CMK (cell line): ENCODE measurements around the gene RMND5B.
A peak's percentile ranks its signal among the peaks of the same experiment; 100 is the strongest.
"Not testable (repeated sequence)": the region's sequence is repeated elsewhere in the genome, so short reads cannot be mapped to it uniquely, and the experiment has no call there.

Experiments used
- DNase-seq: peaks from one replicate; pipeline ENCODE4 v3.0.0-alpha.2; 2010; ENCODE audit warnings: low read depth

RMND5B gene

GRCh38 chr5:178170455-178170854 lies 39.6 kb downstream of the RMND5B start:
- DNase-seq = no peak

- DNase-seq = no peak
Measured at GRCh38 chr5:178174456-178174855, 43.6 kb downstream of the RMND5B start.

GRCh38 chr5:178176791-178177190 lies 46.0 kb downstream of the RMND5B start:
- DNase-seq = no peak

GRCh38 chr5:178177569-178177968 lies 46.8 kb downstream of the RMND5B start:
- no peak for DNase-seq

- no peak for DNase-seq
Measured at GRCh38 chr5:178180141-178180863, 49.5 kb downstream of the RMND5B start.

GRCh38 chr5:178182158-178182876 lies 51.5 kb downstream of the RMND5B start:
- DNase-seq = peak; percentile 91

- no peak for DNase-seq
Measured at GRCh38 chr5:178186427-178186826, 55.6 kb downstream of the RMND5B start.

GRCh38 chr5:178187014-178187413 lies 56.2 kb downstream of the RMND5B start, which contains the start of gene GMCL2:
GMCL2 (minus strand) TSS chr5:178187371; CDS start chr5:178187299, 72 bp downstream.
- DNase-seq = no peak

- no peak for DNase-seq
Measured at GRCh38 chr5:178189433-178189832, 58.6 kb downstream of the RMND5B start.

- DNase-seq = no peak
Measured at GRCh38 chr5:178191661-178192060, 60.8 kb downstream of the RMND5B start.

GRCh38 chr5:178192244-178192643 lies 61.4 kb downstream of the RMND5B start:
- no peak for DNase-seq

- DNase-seq = no peak
Measured at GRCh38 chr5:178192787-178193186, 62.0 kb downstream of the RMND5B start.

- DNase-seq = no peak
Measured at GRCh38 chr5:178193251-178193809, 62.5 kb downstream of the RMND5B start.

GRCh38 chr5:178194026-178194425 lies 63.2 kb downstream of the RMND5B start:
- no peak for DNase-seq

GRCh38 chr5:178196281-178196812 lies 65.5 kb downstream of the RMND5B start:
- DNase-seq = no peak

GRCh38 chr5:178196986-178197385 lies 66.2 kb downstream of the RMND5B start:
- DNase-seq = no peak

GRCh38 chr5:178198151-178198550 lies 67.3 kb downstream of the RMND5B start:
- not testable (repeated sequence) for DNase-seq

- no peak for DNase-seq
Measured at GRCh38 chr5:178198706-178199105, 67.9 kb downstream of the RMND5B start.

GRCh38 chr5:178199581-178200434 lies 69.0 kb downstream of the RMND5B start:
- DNase-seq = no peak
